Nephron (organoid): Measurements from ENCODE around the gene MAST2.
A peak's percentile ranks its signal among the peaks of the same experiment; 100 is the strongest.

Experiments used
- H3K27ac Mint-ChIP-seq, 3 experiments: 2 replicates each; pipeline ENCODE4 v1.8.0; 2020; ENCODE audit warnings: mixed read lengths in 3 of 3, mild to moderate bottlenecking in 2 of 3, moderate library complexity in 1 of 3
- H3K27me3 Mint-ChIP-seq: 2 replicates; pipeline ENCODE4 v1.8.0; 2021; ENCODE audit warnings: low read depth, mild to moderate bottlenecking, moderate library complexity, mixed read lengths
- H3K36me3 Mint-ChIP-seq: 2 replicates; pipeline ENCODE4 v1.8.0; 2020; ENCODE audit warnings: low read depth, mixed read lengths
- H3K4me1 Mint-ChIP-seq: 2 replicates; pipeline ENCODE4 v1.8.0; 2020; ENCODE audit warnings: mixed read lengths
- H3K4me3 Mint-ChIP-seq, 3 experiments: 2 replicates each; pipeline ENCODE4 v1.8.0; 2020; ENCODE audit warnings: mild to moderate bottlenecking in 3 of 3, mixed read lengths in 3 of 3, moderate library complexity in 2 of 3
- H3K9me3 Mint-ChIP-seq: 2 replicates; pipeline ENCODE4 v1.8.0; 2020; ENCODE audit warnings: mixed read lengths
- CTCF ChIP-seq, 3 experiments: fragments of 200-600 bp; sonication (generic); IDR thresholded peaks; one replicate each; pipeline ENCODE4 v1.5.0; 2021; ENCODE audit warnings: antibody characterized with exemption in 3 of 3; ENCODE audit not compliant: unreplicated experiment in 3 of 3

The MAST2 gene

GRCh38 chr1:45769261-45769932, 34.0 kb upstream of the MAST2 start:
- Mint-ChIP-seq H3K27me3 (no peaks in the 10 kb centered on the region), H3K9me3 (no peaks in the 10 kb centered on the region), H3K27ac (peak overlapping the region in 2 of 3 experiments; percentile 5 to 23), H3K4me3 (no peak overlapping the region), H3K4me1 (peaks cover 7% of the 10 kb centered on the region), H3K36me3 (no peaks in the 10 kb centered on the region)
- TF ChIP-seq CTCF (IDR thresholded peaks at IDR 0.05; ENCODE audit: unreplicated experiment in 3 of 3), result no peak

DNA sequence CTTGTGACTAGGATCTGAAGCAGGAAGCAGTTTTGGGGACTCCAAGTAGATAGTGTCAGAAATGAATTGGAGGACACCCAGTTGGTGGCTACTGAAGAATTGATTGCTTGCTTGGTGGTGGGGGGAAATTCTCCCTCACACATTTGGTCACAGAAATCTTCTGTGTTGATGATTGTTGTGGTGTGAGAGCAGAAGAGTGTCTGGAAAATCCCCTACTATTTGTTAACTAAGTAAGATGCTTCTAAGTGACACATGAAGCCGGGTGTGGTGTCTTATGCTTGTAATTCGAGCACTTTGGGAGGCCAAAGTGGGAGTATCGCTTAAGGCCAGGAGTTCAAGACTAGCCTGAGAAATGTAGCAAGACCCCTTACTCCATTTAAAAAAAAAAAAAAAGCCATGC, 30.4 kb upstream of the MAST2 start:
- Mint-ChIP-seq H3K4me3 (no peak overlapping the region), H3K27me3 (no peaks in the 10 kb centered on the region), H3K27ac (no peak overlapping the region), H3K9me3 (no peaks in the 10 kb centered on the region), H3K36me3 (no peaks in the 10 kb centered on the region), H3K4me1 (peaks cover 7% of the 10 kb centered on the region)
- no peak for TF ChIP-seq CTCF (IDR thresholded peaks at IDR 0.05; ENCODE audit: unreplicated experiment in 3 of 3)

- H3K36me3 Mint-ChIP-seq, result no peaks in the 10 kb centered on the region
- H3K9me3 Mint-ChIP-seq, result no peaks in the 10 kb centered on the region
Observed at GRCh38 chr1:45775794-45776193, 27.6 kb upstream of the MAST2 start.

GRCh38 chr1:45785583-45785982, 17.8 kb upstream of the MAST2 start:
- Mint-ChIP-seq H3K36me3 (no peaks in the 10 kb centered on the region), H3K4me3 (no peak overlapping the region), H3K27me3 (no peaks in the 10 kb centered on the region), H3K9me3 (no peaks in the 10 kb centered on the region), H3K27ac (no peak overlapping the region), H3K4me1 (no peaks in the 10 kb centered on the region)
- no peak for TF ChIP-seq CTCF (IDR thresholded peaks at IDR 0.05; ENCODE audit: unreplicated experiment in 3 of 3)

More at GRCh38 chr1:45775794-45776193, 27.6 kb upstream of the MAST2 start:
- no peak overlapping the region for H3K4me3 Mint-ChIP-seq
- H3K4me1 Mint-ChIP-seq, result no peaks in the 10 kb centered on the region
- no peak overlapping the region for H3K27ac Mint-ChIP-seq
- TF ChIP-seq CTCF (IDR thresholded peaks at IDR 0.05; ENCODE audit: unreplicated experiment in 3 of 3), result no peak
- H3K27me3 Mint-ChIP-seq, result no peaks in the 10 kb centered on the region

DNA sequence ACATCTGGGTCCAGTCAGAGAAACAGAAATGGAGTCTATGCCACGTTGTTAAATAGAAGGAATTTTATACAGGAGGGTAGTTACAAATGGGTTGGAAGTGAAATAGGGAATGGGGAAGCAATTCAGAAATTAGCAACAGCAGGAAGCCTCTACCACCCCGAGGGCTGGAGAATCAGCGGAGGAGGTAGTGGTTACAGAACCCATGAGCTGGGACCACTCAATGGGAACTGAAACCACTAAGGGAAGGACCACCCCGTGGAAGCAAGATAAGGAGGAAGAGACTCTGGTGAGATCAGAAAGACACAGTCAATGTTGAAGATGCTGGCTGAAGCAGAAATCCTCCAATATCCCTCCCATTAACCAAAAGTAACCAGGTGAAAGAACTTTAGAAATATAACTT, 15.5 kb upstream of the MAST2 start:
- H3K36me3 Mint-ChIP-seq, result no peaks in the 10 kb centered on the region
- no peak overlapping the region for H3K27ac Mint-ChIP-seq
- no peak overlapping the region for H3K4me3 Mint-ChIP-seq
- no peaks in the 10 kb centered on the region for H3K4me1 Mint-ChIP-seq
- H3K27me3 Mint-ChIP-seq, result peaks cover 3% of the 10 kb centered on the region
- no peaks in the 10 kb centered on the region for H3K9me3 Mint-ChIP-seq
- TF ChIP-seq CTCF (IDR thresholded peaks at IDR 0.05; ENCODE audit: unreplicated experiment in 3 of 3), result no peak

DNA sequence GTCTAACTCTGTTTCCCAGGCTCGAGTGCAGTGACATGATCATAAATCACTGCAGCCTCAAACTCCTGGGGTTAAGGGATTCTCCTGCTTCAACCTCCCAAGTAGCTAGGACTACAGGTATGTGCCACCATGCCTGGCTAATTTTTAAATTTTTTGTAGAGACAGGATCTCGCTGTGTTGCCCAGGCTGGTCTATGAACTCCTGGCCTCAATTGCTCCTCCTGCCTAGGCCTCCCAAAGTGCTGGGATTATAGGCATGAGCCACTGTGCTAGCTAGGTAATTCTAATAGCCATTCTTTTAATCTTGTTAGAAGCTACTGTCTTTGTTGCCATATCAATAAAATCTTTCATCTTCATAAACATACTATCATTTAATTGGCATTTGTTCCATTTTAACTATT, 13.8 kb upstream of the MAST2 start:
- Mint-ChIP-seq H3K27me3 (peaks cover 4% of the 10 kb centered on the region), H3K4me3 (no peak overlapping the region), H3K27ac (no peak overlapping the region), H3K4me1 (peaks cover 5% of the 10 kb centered on the region), H3K9me3 (no peaks in the 10 kb centered on the region), H3K36me3 (no peaks in the 10 kb centered on the region)
- no peak for TF ChIP-seq CTCF (IDR thresholded peaks at IDR 0.05; ENCODE audit: unreplicated experiment in 3 of 3)
